GM12874 (cell line): ENCODE measurements around the gene ACOX1.

Experiments
- TF ChIP-seq, protein P1 (sequence below): IDR thresholded peaks from 2 replicates; pipeline ENCODE4 v1.5.1; 2011; ENCODE audit warnings: low read depth, mild to moderate bottlenecking, control low read depth, low read length, moderate library complexity; ENCODE audit not compliant: insufficient read depth

The ACOX1 gene

DNA sequence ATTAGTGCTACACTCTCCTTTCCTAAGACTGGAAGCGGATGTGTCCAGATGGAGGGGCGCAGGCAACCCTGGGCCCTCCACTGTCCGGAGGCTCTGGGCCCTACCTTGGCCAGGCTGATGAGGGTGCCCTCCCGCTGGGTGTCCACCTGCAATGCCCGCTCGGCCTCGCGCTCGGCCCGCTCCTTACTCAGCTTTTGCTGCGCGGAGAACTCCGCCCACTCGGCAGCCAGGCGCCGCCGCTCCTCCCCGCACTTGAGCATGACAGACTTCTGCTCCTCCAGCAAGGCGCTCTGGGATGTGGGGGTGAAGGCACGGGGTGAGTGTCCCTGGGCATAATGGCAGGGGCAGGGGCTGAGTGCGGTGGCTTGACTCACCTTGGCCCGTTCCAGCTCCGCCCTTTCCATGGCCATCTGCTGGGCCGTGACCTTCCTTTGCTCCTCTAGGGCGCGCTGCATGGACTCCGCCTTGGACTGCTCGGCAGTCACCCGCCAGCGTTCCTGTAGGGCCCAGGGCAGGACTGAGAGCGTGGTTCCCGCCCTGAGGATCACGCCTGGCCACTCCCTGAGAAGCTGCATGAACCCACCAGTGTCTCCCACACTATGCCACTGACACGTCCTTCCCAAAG, 64.2 kb downstream of the ACOX1 start:
- TF ChIP-seq, protein P1, sequence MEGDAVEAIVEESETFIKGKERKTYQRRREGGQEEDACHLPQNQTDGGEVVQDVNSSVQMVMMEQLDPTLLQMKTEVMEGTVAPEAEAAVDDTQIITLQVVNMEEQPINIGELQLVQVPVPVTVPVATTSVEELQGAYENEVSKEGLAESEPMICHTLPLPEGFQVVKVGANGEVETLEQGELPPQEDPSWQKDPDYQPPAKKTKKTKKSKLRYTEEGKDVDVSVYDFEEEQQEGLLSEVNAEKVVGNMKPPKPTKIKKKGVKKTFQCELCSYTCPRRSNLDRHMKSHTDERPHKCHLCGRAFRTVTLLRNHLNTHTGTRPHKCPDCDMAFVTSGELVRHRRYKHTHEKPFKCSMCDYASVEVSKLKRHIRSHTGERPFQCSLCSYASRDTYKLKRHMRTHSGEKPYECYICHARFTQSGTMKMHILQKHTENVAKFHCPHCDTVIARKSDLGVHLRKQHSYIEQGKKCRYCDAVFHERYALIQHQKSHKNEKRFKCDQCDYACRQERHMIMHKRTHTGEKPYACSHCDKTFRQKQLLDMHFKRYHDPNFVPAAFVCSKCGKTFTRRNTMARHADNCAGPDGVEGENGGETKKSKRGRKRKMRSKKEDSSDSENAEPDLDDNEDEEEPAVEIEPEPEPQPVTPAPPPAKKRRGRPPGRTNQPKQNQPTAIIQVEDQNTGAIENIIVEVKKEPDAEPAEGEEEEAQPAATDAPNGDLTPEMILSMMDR, result no peak

DNA sequence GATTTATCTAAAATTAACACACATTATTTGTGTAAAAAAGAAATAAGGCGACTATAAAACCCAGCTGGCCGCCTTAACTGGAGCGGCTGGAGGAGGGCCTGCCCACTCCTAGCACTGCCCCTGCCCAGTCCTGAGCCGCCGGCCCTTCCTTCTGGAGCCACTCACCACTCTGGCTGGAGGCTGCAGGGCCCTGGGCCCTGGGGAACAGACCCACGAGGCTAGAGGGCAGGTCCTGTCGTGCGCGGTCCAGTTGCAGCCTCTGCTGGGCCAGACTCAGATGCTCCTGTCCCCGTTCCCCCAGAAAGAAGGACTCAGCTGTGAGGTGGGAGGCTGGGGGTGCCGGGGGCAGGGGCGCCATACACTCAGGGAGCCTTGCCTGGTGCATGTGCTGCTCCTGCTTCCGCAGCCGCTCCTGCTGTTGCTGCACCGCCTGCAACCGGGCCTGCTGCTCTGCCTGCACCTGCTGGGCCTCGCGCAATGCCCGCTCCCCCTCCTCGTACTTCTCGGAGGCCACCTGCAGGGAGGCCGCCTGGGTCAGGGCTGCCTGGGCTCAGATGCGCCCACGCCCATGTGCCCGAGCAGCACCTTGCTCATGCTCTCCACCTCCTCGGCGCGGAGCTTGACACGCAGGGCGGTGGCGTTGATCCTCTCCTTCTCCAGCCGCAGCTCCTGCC, 65.3 kb downstream of the ACOX1 start:
- TF ChIP-seq, protein P1, result no peak

DNA sequence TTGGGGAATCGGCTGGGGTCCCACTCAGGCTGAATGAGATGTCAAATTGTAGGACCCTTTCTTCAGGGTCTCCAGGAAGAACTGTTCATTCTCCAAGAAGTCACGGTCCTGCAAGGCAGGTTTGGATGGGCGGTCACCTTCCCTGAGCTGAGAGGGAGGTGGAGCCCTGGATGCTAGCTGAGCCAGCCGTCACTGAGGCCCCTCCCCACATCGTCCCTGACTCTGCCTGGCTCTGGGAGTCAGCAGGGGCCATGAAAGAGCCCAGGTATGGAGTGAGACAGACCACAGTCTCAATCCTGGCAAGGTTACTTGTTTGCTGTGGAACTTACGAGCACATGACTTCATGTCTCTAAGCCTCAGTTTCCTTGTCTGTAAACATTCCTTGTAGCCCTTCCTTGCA, 68.3 kb downstream of the ACOX1 start:
- TF ChIP-seq, protein P1, result no peak

DNA sequence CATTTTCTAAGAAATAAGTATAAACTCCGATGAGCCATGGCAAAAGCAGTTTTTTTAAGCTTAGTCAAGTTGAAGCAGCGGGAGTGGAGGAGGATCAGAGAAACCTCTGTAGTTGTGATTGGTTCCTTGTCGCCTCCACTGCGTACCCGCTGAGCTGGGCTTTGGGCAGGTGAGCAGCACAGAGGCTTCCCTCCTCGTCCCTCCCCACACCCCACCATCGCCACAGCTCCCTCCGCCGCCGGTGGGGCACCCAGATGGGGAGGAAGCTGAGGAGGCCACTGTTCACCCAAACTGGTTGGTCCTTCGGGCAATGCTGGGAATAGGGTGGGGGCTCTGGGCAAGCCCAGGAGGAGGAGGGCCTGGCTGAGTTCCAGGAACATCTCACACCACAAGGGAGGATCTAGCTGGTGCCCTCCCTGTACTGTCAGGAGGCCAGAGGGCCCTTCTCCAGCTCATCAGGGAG, 69.1 kb downstream of the ACOX1 start:
- TF ChIP-seq, protein P1, result no peak

DNA sequence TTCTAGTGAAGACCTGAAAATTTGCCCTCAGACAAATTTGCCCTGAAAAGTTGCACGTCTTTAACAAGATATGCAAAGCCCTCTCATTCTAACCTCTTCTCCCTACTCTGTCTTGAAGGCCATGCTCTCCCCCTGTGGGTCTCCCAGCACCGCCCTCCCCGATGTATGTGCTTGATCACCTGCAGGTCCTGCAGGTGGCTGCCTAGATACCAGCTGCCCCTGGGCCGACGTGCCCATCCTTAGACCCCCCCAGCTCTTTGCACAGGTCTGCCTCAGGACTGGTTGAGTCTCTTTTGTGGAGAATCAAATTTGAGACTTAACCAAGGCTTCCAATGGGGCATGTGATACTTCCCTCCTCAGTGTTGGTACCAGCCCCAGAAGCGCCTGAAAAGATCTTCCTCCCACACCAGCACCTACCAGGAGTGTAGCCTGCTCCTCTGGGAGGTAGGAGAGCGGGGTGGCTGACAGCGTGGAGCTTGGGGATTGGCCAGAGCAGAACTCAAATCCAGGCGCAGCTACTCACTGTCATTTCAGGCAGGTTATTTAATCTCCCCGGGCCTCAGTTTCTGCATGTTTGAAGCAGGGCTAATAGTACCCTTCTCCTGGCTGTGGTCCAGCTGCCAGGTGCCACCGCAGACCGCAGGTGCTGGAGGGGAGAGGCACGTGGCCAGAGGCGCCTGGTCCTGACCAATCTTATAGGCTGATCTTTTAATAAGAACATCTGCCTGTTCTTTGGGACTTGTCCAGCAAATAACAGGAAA, 69.7 kb downstream of the ACOX1 start:
- TF ChIP-seq, protein P1, result no peak

DNA sequence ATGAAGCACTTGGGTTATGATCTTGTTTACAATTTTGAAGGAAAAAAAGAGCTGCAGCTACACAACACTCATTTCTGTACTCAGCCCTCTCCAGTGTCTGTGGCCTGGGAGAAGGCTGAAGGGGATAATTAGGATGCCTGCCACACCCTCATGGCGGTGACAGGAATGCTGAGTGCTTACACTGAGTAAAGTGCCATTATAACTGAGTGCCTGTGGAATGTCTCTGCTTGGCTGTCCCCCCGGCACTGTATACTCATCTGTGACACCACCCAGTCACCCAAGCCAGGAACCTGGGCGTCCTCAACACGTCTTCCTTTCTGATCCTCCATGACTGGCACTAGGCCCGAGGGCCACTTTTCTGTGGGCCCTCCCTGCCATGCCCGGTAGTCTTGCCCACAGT, 70.8 kb downstream of the ACOX1 start:
- TF ChIP-seq, protein P1, result no peak

DNA sequence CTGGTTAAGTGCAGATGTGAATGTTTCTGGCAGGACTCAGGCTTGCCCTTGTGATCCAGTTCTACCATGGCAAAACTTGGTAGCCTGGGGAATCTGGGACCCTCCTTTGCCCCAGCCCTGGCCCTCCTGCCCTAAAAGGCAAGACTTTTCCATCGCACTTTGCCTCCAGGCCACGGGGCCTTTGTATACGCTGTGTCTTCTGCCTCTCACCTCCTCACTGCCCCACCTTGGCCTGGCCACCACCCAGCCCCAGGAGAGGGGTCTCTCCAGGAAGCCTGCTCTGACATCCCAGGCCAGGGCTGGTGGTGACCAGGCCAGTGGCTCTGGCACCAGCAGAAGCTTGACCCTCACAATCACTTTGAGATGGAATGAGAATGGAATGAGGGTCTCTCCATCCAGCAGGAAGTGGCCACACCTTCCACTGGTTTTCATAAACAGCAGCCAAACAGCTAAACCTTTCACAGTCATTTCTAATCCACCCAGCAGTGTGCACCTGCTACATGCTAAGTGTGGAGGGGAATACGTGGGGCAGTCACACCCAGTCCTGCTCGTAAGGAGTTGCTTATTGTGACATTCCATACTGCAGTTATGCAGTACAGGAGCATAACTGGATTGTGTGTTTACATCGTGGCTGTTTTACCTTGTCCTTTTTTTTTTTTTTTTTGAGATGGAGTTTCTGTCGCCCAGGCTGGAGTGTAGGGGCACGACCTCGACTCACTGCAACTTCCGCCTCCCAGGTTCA, 72.7 kb downstream of the ACOX1 start:
- TF ChIP-seq, protein P1, result no peak
